ENCODE measurements around the gene DET1.

The DET1 gene

DNA sequence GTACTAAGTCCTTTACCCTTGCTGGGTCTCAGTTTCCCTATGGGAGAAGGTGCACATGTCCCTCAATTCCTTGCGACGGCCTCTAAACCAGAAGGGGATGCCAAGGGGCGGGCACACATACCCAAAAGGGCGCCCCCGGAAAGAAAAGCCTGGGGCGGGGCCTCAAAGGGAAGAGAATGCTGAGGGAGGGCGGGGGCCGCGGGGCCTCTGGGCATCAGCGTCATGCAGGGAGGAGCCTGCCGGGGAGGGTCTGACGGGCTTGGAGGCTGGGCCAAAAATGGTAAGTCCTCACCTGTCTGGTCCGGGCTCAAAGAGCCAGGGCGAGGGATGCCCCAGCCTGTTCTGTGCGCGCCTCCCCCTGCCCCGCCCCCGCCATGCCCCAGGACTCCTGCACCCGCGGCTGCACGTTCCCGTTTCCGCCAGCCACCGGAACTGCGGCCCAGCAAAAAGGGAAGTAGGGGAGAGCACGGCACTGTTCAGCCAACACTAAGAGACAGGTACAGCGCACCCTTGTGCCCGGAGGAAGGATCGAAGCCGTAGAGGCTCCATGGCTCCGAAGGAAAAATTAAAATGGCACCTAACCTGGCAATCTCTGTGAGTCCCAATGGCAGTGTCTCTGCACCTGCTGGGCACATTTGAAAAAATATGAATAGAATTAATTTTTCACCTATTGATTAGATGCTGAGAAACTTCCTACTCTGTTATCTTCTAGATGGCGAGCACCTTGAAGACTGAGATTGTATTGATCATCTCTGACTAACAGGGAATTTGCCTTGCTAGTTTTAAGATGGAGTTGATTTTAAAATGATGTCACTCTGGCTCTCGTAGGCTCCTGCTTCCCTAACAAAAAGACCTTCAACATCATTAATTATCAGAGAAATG, at the start of gene DET1:
Gene DET1 (minus strand): TSS at position 434 of the 882 bp plus-strand sequence. CDS start 14,976 bp downstream, outside the sequence.
- Histone ChIP-seq H3K36me3 (peaks cover 4% of the 10 kb centered on the region; the same call in 1 of the 2 replicates), H3K4me3 (ENCODE audit: low read depth, low read length) (peak within 1 kb of the TSS; percentile 64), H3K27me3 (ENCODE audit: insufficient read depth, low read depth, severe bottlenecking) (no peaks in the 10 kb centered on the region), H3K27ac (peak within 1 kb of the TSS; percentile 93), H3K9me3 (ENCODE audit: severe bottlenecking) (peaks cover 6% of the 10 kb centered on the region)
- TF ChIP-seq, protein P1, sequence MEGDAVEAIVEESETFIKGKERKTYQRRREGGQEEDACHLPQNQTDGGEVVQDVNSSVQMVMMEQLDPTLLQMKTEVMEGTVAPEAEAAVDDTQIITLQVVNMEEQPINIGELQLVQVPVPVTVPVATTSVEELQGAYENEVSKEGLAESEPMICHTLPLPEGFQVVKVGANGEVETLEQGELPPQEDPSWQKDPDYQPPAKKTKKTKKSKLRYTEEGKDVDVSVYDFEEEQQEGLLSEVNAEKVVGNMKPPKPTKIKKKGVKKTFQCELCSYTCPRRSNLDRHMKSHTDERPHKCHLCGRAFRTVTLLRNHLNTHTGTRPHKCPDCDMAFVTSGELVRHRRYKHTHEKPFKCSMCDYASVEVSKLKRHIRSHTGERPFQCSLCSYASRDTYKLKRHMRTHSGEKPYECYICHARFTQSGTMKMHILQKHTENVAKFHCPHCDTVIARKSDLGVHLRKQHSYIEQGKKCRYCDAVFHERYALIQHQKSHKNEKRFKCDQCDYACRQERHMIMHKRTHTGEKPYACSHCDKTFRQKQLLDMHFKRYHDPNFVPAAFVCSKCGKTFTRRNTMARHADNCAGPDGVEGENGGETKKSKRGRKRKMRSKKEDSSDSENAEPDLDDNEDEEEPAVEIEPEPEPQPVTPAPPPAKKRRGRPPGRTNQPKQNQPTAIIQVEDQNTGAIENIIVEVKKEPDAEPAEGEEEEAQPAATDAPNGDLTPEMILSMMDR (IDR thresholded peaks at IDR 0.05; ENCODE audit: low read depth, low read length): peak; percentile 86
- peak; percentile 98 for DNase-seq

DNA sequence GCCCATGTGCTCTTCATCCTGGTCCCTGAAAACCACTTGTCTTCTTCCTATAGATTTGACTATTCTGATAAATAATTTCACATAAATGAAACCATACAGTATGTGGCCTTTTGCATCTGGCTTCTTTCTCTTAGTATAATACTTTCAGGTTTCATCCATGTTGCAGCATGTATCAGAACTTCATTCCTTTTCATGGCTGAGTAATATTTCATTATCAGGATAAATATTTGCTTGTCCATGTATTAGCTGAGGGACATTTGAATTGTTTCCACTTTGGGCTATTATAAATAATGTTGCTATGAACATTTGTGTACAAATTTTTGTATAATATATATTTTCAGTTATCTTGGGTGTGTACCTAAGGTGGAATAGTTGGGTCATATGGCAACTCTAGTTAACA, 44.9 kb upstream of the DET1 start:
- H3K27ac ChIP-seq: no peak overlapping the region
- TF ChIP-seq, protein P1 (IDR thresholded peaks at IDR 0.05; ENCODE audit: low read depth, low read length): no peak
- no peaks in the 10 kb centered on the region for H3K27me3 ChIP-seq (ENCODE audit: insufficient read depth, low read depth, severe bottlenecking)
- DNase-seq: no peak
- no peaks in the 10 kb centered on the region for H3K9me3 ChIP-seq (ENCODE audit: severe bottlenecking)
- H3K36me3 ChIP-seq: no peaks in the 10 kb centered on the region
- no peak overlapping the region for H3K4me3 ChIP-seq (ENCODE audit: low read depth, low read length)

DNA sequence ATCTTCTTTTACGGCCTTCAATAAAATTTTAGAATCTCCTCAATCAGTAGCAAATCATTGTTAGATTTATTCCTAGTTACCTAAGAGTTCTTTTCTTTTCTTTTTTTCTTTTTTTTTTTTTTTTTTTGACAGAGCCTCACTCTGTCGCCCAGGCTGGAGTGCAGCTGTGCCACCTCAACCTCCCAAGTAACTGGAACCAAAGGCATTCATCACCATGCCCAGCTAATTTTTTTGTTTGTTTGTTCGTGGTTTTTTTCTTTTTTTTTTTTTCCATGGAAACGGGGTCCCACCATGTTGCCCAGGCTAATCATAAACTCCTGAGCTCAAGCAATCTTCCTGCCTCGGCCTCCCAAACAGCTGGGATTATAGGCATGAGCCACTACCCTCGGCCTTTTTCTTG, 44.3 kb upstream of the DET1 start:
- H3K27me3 ChIP-seq (ENCODE audit: insufficient read depth, low read depth, severe bottlenecking): no peaks in the 10 kb centered on the region
- TF ChIP-seq, protein P1 (IDR thresholded peaks at IDR 0.05; ENCODE audit: low read depth, low read length): no peak
- H3K36me3 ChIP-seq: no peaks in the 10 kb centered on the region
- H3K4me3 ChIP-seq (ENCODE audit: low read depth, low read length): no peak overlapping the region
- no peak for DNase-seq
- H3K27ac ChIP-seq: no peak overlapping the region
- no peaks in the 10 kb centered on the region for H3K9me3 ChIP-seq (ENCODE audit: severe bottlenecking)

DNA sequence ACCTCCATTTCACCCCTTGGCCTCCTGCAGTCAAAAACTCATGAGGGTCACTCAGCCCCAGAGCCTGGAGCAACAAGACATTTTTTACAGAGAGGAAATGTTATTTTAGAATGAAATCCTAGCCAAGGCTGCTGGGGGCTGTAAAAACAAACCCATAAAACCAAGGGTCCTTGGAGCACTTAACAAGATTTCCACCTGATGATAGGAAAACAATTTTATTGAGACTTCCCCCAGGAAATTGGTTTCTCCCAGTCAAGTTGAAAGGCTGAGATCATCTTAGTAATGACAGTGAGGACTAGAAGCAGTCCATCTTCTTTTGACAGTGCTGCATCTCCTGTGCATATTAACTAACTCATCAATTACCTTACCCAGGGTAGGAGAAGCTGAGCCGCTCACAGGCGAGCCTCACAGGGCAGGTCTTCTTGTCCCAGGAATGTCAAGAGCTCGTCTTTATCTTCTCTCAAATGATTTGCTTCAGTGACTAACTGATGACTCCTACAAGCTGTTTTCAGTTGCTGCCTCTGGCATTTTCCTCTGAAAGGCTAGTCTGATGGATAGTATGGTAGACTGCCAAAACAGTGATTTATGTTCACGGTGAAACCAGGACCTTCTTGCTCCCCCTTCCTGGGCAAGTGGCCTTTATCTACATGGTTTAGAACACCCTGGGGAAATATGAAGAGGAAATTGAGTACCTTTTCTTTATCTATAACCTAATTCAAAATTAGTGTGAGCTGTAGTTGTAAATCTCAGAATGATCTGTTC, 40.1 kb upstream of the DET1 start:
- peaks cover 3% of the 10 kb centered on the region for H3K9me3 ChIP-seq (ENCODE audit: severe bottlenecking)
- no peak overlapping the region for H3K27ac ChIP-seq
- TF ChIP-seq, protein P1 (IDR thresholded peaks at IDR 0.05; ENCODE audit: low read depth, low read length): no peak
- no peaks in the 10 kb centered on the region for H3K36me3 ChIP-seq
- no peak for DNase-seq
- H3K27me3 ChIP-seq (ENCODE audit: insufficient read depth, low read depth, severe bottlenecking): no peaks in the 10 kb centered on the region
- no peak overlapping the region for H3K4me3 ChIP-seq (ENCODE audit: low read depth, low read length)

DNA sequence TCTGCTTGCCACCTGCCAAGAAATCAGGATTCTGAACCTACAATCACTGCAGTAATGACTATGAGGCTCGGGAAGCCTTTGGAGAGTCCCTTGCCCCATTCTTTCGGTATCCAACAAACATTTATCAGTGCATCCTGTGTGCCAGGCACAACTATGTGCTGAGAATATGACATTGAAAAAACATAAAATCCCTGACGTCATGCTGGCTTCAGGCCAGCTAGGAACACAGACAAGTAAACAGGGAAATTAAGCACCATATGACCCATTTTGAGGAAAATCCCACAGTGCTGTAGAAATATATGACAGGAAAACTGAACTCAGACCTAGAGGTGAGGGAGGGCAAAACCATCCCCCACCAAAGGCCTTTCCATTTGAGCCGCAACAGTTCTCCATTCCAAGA, 34.1 kb upstream of the DET1 start:
- TF ChIP-seq, protein P1 (IDR thresholded peaks at IDR 0.05; ENCODE audit: low read depth, low read length): no peak
- no peak for DNase-seq

More for the DNA sequence above, 34.1 kb upstream of the DET1 start:
- H3K36me3 ChIP-seq: no peaks in the 10 kb centered on the region
- no peak overlapping the region for H3K4me3 ChIP-seq (ENCODE audit: low read depth, low read length)
- H3K9me3 ChIP-seq (ENCODE audit: severe bottlenecking): peaks cover 3% of the 10 kb centered on the region
- H3K27ac ChIP-seq: no peak overlapping the region
- H3K27me3 ChIP-seq (ENCODE audit: insufficient read depth, low read depth, severe bottlenecking): no peaks in the 10 kb centered on the region
